ENCODE data around the gene TPSG1.
"Not testable (repeated sequence)": the region's sequence is repeated elsewhere in the genome, so short reads cannot be mapped to it uniquely, and the experiment has no call there.

TPSG1 gene

GRCh38 chr16:1193143-1193824 is 31.8 kb downstream of the TPSG1 start:
- no peak for DNase-seq

- no peak for DNase-seq
Measured at GRCh38 chr16:1192384-1193073, 32.5 kb downstream of the TPSG1 start.

- DNase-seq = not testable (repeated sequence)
Measured at GRCh38 chr16:1190789-1191188, 34.3 kb downstream of the TPSG1 start.

GRCh38 chr16:1189455-1189854 is 35.6 kb downstream of the TPSG1 start:
- DNase-seq = no peak

- DNase-seq = peak; percentile 78
Measured at GRCh38 chr16:1188432-1189189, 36.5 kb downstream of the TPSG1 start.

- not testable (repeated sequence) for DNase-seq
Measured at GRCh38 chr16:1185460-1186207, 39.4 kb downstream of the TPSG1 start.

GRCh38 chr16:1184980-1185379 is 40.1 kb downstream of the TPSG1 start:
- no peak for DNase-seq

GRCh38 chr16:1184156-1184868 is 40.8 kb downstream of the TPSG1 start:
- no peak for DNase-seq

GRCh38 chr16:1182950-1183907 is 41.8 kb downstream of the TPSG1 start:
- DNase-seq = no peak

- DNase-seq = no peak
Measured at GRCh38 chr16:1182316-1182671, 42.8 kb downstream of the TPSG1 start.

GRCh38 chr16:1181404-1182315 is 43.4 kb downstream of the TPSG1 start:
- no peak for DNase-seq

- no peak for DNase-seq
Measured at GRCh38 chr16:1180549-1181403, 44.3 kb downstream of the TPSG1 start.

GRCh38 chr16:1178295-1178910 is 46.7 kb downstream of the TPSG1 start:
- no peak for DNase-seq

- DNase-seq = no peak
Measured at GRCh38 chr16:1177750-1178149, 47.3 kb downstream of the TPSG1 start.

GRCh38 chr16:1177053-1177452 is 48.0 kb downstream of the TPSG1 start:
- no peak for DNase-seq

- DNase-seq = no peak
Measured at GRCh38 chr16:1176280-1176897, 48.7 kb downstream of the TPSG1 start.

GRCh38 chr16:1175566-1176279 is 49.3 kb downstream of the TPSG1 start:
- no peak for DNase-seq
